ENCODE measurements around the gene TCEAL5. TPM values are rescaled to one million over a fixed set of nuclear protein-coding genes. Genes with fewer than 3 reads are reported as not detected.

TCEAL5 gene
- total RNA-seq = not detected in 2 replicates

DNA sequence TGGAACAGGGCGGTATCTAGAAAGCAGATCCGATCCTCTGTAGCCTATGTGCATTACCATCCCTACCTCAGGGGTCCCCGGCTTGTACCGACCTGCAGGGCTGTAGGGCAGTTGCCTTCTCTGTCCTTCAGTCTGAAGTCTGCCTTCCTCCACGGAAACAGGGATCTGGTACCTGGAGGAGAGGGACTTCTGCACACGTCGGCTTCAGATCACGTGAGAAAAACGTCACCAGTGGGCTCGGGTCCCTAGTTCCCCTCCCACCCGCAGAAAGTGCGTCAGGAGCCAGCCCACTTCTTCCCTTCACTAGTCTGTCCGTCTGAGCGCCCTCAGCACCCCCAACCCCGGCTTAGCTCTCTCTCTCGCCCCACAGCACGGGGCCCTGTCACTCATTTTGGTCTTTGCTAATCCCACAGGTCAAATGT lies at the start of gene TCEAL5:
Gene TCEAL5 (minus strand): TSS at position 170 of the 422 bp plus-strand sequence. CDS start 2,187 bp downstream, outside the sequence.

DNA sequence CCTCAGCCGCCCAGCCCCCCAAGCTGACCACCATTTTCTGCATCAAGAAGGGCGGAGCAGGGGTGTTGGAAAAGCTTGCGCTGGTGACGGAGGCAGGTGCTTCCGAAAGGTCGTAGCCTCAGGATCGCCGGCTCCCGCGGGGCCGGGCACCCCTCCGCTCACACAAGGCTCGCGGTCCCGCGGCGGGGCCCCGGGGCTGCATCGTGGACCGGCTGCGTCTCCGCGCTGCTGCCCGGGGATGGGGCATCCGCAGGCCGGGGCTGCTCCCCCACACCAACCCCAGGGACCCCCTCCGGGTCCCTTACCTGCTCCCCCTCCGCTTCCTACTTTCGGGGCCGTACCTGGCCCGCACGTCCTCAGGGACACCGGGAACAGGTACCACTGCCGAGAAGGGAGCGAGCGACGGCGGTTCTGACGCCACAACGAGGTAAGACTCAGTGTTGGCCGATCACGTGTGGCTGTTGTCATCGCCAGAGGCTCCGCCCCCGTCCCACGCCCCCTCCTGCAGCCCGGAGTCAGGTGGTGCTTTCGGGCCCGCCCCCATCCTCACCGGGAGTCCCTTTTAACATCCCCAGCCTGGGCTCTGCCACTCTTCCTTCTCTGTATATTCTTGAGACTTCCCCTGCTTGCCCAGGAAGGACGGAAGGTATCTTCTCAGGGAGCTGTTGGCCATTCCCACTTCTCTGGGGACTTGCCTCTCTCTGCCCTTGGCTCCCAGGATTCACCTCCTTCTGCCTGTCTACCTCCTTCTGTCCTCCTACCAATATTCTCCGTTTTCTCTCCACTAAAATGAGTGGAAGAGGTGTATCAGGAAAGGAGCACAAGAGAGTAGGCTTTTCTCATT lies 34.2 kb upstream of the TCEAL5 start, which contains the start of gene BEX2:
Gene BEX2 (minus strand): TSS at position 436 of the 844 bp plus-strand sequence. CDS start 1,014 bp downstream, outside the sequence.

GRCh38 chrX:103254921-103255493 lies 21.5 kb downstream of the TCEAL5 start, which contains the start of gene TCEAL8:
Gene TCEAL8 (minus strand): TSS chrX:103255155. CDS start chrX:103253979, 1,176 bp downstream.

Other genes with a start within 250 kb of the TCEAL5 start
- gene BEX1, start 212.6 kb downstream of the TCEAL5 start, total RNA-seq = 24.7 and 31.9 TPM in 2 replicates
- under 0.01 and 0.28 TPM in 2 replicates for gene NXF3, start 183.6 kb downstream of the TCEAL5 start, total RNA-seq
- gene BEX4, start 61.6 kb downstream of the TCEAL5 start, total RNA-seq = 5.6 and 21.1 TPM in 2 replicates
- gene TCEAL8, start 21.6 kb downstream of the TCEAL5 start, total RNA-seq = 118 and 145 TPM in 2 replicates
- gene BEX2, start 34.2 kb upstream of the TCEAL5 start, total RNA-seq = 0.19 and 1.4 TPM in 2 replicates
- gene TCEAL7, start 53.5 kb upstream of the TCEAL5 start, total RNA-seq = 36.2 and 58.9 TPM in 2 replicates
- 154 and 159 TPM in 2 replicates for gene TCEAL9, start 79.8 kb upstream of the TCEAL5 start, total RNA-seq
- gene BEX3, start 99.8 kb upstream of the TCEAL5 start, total RNA-seq = 284 and 308 TPM in 2 replicates
- 0.19 and 0.28 TPM in 2 replicates for gene RAB40A, start 242.7 kb upstream of the TCEAL5 start, total RNA-seq